ENCODE data around the gene TRPV4.
"Not testable (repeated sequence)": the region's sequence is repeated elsewhere in the genome, so short reads cannot be mapped to it uniquely, and the experiment has no call there.

The TRPV4 gene

DNA sequence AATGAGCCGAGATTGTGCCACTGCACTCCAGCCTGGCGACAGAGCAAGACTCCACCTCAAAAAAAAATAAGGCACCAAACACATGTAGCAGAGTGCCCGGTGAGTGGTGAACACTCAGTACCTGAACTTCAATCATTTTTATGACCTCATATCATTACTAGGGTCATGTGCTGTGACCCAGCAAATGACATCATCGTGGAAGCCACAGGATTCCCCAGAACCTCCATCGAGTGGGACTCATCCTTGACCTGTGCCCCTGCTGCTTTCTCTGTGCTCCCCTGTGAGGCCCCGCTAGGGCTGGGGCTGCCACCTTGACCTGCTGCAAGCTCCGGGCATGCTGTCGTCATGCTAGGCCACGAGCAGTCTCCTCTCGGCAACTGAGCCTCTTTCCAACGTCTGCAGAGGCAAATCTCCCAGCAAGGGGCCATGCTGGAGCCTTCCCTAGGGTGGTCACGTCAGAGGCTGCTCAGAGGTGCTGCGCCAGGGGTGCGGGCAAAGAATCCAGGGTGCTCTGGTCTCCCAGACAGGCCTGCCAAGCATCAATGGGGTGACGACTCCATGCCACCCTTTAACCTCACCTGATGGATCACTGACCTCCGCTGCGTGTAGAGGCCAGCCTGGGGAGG is 28.6 kb upstream of the TRPV4 start:
- DNase-seq (ENCODE audit: low read depth in 1 of 2, low spot score in 1 of 2), result no peak

DNA sequence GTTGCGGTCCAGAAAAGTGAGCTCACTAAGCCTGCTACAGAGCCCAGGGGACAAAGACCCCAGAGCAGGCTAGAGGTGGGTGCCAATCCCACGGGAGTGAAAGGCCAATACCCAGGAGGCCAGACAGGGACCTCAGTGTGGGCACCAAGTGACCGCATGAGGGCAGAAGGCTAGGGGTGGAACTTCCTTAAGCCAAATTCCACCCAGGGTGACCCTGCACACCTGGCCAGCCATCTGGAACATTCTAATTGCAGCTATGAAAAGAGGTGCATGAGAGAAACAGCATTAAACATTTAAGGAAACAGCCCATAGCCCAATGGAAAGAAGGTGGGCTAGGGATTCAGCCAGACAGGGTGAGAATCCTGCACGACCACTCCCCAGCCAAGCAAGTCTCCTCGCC is 27.8 kb upstream of the TRPV4 start:
- no peak for DNase-seq (ENCODE audit: low read depth in 1 of 2, low spot score in 1 of 2)

DNA sequence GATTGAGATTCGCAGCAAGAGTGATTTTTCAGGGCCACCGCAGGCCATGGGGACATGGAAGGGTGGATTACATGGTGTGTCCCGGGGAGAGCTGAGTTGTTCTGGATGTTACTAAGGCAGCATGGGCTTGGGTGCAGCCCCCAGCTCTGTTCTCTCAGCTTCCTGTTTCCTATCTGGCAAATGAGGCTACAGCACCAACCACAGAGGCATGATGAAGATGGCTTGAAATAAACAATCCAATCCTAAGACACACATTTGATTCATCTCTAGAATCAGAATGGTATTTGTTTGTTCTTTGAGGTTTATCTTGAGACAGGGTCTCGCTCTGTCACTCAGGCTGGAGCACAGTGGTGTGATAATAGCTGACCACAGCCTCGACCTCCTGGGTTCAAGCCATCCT is 25.6 kb upstream of the TRPV4 start:
- no peak for DNase-seq (ENCODE audit: low read depth in 1 of 2, low spot score in 1 of 2)

DNA sequence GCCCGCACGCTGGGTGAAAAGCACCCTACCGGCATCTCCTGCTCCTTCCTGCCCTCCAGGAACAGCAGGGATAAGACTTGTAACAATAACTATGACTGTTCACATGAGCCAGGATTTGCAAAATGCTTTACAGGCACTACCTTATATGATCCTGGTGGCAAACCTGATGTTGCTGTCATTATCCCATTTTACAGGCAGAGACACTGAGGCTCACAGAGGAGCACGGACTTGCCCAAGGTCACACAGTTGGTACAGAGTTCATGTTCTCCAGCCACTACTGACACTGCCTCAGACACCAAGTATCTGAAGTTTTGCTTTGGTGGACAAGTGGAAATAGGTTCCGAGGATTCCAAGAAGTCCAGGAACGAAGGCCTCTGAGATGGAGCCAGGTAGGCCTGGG is 24.5 kb upstream of the TRPV4 start:
- DNase-seq (ENCODE audit: low read depth in 1 of 2, low spot score in 1 of 2), result no peak

DNA sequence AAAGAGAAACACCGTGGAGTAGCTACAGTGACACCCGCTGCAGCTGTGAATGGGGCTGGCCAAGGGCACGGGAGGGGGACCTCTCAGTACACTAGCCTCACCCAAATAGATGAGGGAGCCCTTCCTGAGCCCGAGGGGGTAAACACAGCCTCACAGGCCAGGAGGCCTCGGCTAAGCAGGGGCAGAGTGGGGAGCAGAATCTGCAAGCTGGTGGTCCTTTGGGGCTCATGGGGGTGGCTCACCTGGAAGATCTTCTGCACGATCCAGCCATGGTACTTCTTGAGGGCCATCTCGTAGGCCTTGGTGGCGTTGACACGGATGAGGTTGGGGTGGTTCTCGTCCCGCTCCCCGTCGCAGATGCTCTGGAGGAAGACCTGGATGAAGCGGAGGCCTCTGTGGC is 22.2 kb upstream of the TRPV4 start:
- DNase-seq (ENCODE audit: low read depth in 1 of 2, low spot score in 1 of 2), result no peak

DNA sequence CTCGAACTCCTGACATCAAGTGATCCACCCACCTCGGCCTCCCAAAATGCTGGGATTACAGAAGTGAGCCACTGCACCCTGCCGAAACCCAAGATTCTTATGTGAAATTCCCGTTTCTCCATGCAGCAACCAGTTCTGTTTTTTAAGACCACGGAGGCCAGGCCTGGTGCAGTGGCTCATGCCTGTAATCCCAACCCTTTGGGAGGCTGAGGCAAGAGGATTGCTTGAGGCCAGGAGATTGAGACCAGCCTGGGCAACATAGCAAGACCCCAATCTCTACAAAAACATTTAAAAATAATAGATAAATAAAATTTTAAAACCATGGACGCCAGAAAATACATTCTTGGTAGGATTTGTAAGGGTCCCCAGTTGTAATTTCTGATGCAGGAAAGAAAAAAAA is 17.3 kb upstream of the TRPV4 start:
- DNase-seq (ENCODE audit: low read depth in 1 of 2, low spot score in 1 of 2), result not testable (repeated sequence)

DNA sequence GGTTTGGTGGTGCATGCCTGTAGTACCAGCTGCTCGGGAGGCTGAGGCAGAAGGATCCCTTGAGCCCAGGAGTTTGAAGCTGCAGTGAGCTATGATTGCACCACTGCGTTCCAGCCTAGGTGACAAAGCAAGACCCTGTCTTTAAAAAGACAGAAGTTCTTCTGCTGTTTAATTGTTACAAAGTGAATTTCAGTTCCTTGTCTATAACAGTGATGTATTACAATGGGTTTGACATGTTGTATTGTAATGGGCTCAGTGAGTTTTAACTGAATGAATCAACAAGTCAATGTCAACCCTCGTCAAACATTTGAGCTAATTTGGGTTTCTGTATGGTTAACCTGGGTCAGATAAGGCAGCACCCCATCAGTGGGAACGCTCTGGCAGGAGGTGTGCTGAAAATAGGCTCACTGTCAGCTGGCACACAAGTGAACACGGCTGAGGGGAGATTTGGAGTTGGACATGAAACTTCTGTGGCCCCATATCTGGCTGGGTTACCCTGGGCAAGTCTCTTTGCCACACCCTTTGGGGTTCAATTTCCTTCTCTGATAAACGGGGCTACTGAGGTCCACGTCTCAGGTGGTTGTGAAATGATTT is 14.0 kb upstream of the TRPV4 start:
- no peak for DNase-seq (ENCODE audit: low read depth in 1 of 2, low spot score in 1 of 2)

DNA sequence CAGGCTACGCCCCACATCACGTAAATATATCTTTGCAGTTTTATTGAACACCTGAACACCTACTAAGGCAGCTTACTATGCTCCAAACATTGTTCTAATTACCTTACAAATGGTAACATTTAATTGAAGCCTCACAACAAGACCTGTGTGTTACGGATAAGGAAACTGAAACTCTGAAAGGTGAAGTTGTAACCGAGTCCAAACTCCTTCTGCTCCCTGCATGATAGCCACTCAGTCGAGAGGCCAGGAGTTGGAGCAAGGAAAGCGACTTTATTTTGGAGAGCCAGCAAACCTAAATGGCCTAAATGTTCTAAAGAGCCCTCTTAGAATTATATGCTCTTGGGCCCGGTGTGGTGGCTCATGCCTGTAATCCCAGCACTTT is 12.6 kb upstream of the TRPV4 start:
- DNase-seq (ENCODE audit: low read depth in 1 of 2, low spot score in 1 of 2), result no peak

DNA sequence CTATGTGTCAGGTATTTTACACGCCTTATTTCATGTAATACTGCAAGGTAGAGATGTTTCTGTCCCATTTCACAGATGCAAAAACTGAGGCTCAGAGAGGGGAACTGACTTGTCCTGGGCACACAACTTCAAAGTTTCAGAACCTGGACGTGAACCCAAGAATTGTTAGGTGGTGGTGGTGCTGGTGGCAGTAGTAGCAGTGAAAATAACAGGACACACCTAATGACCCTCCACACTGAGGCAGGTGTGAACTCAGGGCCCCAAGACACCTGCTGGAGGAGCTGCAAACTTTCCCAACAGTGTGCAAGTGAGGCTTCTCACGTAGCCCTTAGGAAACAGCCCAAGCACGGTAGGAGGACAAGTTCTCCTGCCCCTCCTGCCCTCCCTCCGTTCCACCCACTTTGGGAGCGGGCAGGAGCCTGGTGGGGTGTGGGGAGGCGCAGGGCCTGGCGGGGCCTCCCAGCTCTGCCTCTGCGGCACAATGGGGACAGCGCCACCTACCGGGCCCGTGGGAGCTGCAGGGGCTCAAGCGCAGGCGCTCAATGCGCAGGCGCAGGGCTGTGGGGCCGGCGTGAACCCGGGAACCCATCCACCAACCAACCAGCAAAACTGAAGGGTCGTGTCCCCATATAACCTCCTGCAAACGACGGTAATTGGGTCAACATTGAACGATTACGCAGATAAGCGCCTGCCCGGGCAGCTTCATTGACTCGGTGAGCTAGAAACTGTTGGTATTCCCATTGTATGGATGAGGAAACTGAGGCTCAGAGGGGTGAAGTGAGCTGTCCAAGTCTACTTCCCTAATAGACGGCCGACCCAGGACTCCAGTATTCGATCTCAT is 12.0 kb upstream of the TRPV4 start:
- DNase-seq (ENCODE audit: low read depth in 1 of 2, low spot score in 1 of 2), result peak; percentile 82 to 86

DNA sequence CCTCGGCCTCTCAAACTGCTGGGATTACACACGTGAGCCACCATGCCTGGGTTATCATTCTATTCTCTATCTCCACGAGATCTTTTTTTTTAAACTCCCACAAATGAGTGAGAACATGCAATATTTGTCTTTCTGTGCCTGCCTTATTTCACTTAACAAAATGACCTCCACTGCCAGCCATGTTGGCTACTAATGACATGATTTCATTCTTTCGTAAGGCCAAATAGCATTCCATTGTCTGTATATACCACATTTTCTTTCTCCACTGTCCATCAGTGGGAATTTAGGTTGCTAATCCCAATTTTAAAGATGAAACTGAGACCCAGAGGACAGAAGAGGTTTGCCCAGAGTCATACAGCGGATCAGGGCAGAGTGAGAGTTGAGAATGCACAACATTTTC is 10.9 kb upstream of the TRPV4 start:
- no peak for DNase-seq (ENCODE audit: low read depth in 1 of 2, low spot score in 1 of 2)

DNA sequence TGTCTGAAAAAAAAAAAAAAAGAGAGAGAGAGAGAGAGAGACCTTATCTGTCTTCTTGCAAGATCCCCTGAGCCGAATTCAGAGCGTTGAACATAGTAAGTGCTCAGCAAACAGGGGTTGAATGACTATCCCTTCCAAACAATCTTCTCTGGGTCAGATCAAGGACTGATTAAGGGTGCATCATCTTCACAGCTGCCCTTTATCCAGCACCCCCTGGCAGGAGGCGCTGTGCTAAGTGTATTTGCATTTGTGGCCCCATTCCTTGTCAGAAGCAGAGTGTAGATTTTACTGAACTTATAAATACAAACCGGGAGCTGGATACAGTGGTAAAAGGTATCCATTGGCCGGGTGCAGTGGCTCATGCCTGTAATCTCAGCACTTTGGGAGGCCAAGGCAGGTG is 8.8 kb upstream of the TRPV4 start:
- no peak for DNase-seq (ENCODE audit: low read depth in 1 of 2, low spot score in 1 of 2)

DNA sequence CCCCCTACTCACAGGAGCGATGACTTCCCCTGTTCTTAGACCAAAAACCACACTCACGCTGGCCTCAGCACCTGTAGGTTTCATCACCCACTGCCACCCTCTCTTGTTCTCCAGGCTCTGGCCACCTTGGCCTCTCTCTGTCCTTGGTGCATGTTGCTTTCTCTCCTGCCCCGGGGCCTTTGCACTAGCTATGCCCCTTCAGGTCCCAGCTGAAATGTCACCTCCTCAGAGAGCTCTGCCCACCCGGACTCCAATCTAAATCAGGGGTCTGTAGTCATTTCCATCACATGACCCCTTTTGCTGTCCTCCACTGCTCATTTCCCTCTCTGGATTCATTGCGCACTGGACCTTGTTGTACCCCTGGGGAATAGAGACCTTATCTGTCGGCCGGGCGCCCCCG is 8.2 kb upstream of the TRPV4 start:
- DNase-seq (ENCODE audit: low read depth in 1 of 2, low spot score in 1 of 2), result no peak

DNA sequence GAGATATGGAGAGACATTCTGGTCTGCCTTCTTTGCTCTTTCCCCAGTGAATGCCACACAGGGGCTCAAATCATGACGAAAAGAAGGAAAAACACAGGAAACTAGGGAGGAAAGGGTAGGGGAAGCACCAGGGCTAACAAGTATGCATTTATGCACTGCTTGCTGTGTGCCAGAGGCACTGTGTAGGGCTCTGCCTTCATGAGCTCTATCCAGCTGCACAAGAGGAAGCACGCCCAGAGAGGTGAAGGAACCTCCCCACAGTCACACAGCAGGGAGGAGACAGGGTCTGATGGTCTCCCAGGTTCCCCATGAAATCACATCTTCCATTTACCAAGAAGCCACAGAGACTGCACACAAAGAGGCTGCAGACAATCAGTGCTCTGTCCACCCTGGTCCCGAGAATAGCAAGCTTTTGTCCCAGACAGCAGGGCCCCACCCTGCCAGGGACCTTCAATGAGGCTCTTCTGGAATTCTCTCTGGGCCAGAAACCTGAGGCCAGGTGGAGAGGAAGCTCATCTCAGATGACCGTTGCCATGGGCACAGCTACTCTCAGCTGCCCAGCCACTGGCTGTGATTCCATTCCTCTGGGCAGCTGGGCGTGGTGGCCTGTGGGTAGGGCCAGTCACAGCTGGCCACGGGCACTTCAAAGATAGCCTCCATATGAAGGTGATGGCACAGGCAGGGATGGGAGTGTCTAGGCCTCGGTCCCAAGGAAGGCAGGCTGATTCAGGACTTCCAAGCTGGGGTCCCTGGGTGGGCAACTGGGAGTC is 7.3 kb upstream of the TRPV4 start:
- DNase-seq (ENCODE audit: low read depth in 1 of 2, low spot score in 1 of 2), result no peak

DNA sequence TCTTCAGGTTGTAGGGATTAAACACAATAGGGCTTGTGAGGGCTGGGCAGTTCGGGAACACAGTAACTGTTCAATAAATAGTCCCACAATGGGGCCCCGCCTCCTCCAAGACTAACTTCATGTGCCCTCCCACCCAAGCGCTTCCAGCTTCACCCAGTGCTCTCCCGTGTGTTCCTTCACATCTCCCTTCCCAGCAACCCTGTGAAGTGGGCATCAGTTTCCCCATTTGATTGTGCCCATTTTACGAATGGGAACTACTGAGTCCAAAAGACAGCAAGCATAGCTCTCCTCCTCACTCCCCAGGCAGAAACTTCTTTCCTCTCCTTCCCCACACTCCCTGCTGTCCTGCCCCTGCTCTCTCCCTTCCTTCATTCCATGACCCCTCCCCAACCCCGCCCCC is 6.2 kb upstream of the TRPV4 start:
- no peak for DNase-seq (ENCODE audit: low read depth in 1 of 2, low spot score in 1 of 2)

DNA sequence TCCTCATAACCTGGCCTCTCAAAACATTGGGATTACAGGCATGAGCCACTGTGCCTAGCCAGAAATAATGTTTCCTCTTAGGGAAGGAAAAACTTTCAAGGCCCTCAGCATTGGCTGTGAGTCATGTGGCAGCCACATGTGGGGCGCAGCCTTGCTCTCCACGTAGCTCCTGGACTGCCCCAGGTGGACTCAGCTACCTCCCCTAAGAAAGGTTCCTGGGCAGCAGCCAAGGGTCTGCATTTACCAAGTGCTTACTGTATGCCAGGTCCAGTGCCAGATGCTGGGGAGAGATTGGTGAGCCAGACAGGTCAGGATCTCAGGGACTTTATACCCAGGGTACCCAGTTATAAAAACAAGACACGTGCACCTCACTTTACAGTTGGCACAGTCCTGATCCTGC is 3.7 kb upstream of the TRPV4 start:
- DNase-seq (ENCODE audit: low read depth in 1 of 2, low spot score in 1 of 2), result no peak

DNA sequence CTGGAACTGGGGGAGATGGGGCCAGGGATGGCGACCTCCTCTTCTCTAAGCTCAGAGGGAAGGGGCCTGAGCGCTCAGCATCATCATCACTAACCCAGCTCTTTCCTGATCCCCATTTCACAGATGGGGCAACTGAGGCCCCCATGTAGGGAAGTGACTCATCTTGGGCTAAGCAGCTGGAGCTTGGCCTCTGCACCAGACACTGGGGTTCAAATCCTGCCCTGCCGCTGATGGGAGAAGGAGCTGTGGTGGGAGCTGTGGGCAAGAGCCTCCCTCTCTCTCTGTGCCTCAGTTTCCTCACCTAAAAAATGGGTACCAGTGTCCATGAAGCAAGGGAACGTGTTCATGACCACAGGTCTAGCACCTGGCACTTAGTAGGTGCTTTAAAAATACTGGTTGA is 2.6 kb upstream of the TRPV4 start:
- DNase-seq (ENCODE audit: low read depth in 1 of 2, low spot score in 1 of 2), result no peak

DNA sequence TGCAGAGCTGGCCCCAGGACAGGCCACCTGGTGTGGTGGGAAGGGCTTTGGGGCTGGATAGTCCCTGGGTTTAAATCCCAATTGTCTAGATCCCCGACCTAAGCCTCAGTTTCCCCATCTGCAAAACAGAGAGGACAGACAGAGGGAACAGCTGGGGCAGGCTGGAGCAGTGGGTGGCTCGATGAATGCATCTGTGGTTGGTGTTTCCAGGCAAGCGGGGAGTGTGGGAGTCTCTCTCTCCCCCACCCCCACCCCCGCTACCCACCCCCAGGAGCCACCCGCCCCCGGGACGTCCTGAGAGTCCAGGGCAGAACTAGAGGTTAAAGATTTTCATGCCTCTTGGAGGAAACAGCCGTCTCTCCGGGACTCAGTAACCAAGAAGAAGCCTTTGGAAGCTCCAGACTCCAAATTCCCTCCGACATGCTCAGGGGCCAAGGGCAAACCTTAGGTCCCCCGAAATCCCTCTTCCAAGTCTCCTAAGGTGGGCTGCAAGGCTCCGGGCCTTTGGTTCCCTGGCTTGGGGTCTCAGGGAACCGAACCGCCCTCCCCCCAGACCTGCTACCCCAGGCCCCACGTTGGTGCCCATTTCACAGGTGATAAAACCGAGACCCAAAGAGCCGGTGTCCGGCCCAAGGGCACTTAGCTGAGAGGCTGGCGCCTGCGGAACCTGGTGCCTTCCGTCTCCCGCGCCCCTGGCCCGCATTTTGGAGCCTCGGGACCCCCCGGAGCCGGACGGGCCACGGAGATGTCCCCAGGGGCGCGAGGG is 474 bp downstream of the TRPV4 start:
- DNase-seq (ENCODE audit: low read depth in 1 of 2, low spot score in 1 of 2), result no peak

DNA sequence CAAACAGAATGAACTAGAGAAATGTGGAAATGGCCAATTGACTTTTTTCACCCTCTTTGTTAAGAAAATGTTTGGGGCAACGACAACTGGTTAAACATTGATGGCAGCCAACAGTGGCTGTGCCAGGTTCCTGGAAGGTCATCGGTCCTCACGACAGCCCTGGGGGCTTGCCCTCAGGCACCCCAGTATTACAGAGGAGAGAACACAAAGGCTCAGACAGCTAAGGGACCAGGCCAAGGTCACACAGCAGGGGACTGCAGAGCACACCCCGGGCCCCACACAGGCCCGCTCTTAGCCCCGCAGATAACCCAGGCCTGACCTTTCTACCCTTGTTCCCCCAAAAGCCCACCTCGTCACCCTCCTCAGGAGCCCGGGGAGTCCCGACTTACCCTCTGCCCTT is 1.3 kb downstream of the TRPV4 start:
- DNase-seq (ENCODE audit: low read depth in 1 of 2, low spot score in 1 of 2), result no peak

DNA sequence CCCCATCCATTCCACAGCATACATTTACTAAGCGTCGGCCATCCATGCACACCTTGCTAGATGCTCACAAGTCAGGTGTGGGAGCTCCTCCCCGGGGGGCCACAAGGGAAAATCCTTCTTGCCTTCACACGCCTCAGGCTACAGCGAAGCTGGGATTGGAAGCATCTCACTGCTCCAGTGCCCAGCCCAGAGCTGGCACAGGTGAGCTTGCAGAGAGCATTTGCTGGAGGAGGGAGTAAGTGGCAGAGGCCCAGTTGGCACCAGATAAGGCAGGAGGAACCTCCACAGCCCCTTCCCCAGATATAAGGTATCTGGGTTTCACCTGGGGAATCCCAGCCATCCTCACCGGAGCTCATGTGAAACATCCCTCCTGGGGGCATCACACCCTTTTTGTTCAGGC is 1.8 kb downstream of the TRPV4 start:
- DNase-seq (ENCODE audit: low read depth in 1 of 2, low spot score in 1 of 2), result no peak

DNA sequence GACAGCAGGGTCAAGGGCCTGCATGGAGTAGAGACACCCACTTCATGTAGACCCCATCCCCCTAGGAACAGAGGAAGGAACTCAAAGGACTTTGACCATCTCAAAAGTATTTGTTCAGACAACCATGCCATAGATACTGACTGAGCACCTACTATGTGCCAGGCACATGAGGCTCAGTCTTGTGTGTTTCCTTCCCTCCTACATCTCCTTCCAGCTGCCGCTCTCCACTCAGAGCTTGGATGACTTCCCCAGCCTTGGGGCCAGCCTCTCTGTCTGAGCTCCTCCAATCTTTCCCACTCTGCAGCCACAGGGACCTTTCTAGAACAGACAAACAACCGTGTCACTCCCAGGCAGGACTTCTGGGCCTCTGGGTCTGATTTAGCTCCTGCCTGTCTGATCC is 2.5 kb downstream of the TRPV4 start:
- DNase-seq (ENCODE audit: low read depth in 1 of 2, low spot score in 1 of 2), result no peak

DNA sequence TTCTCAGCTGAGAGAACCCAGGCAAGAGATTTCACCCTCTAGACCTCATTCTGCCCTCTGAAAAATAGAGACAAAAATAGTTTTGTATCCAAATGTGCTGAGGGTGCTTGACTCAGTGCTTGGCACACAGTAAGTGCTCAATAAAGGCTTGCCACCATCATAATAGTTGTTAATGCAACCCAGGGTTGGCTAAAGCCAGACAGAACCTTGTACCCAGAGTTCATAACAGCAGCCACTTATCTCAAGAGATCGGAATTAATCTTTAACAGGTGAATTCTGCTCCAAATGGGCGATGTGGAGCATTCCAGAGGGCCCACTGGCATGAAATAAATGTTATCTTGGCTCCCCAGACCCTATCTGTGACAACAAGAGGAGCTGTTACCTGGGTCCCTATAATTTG is 2.9 kb downstream of the TRPV4 start:
- no peak for DNase-seq (ENCODE audit: low read depth in 1 of 2, low spot score in 1 of 2)
